PC-9 (cell line): Measurements from ENCODE around the gene GRIN2A. TPM values are rescaled to one million over a fixed set of nuclear protein-coding genes. Genes with fewer than 3 reads are reported as not detected.

ENCODE experiments used
- BruUV-seq: library from RNA; stranded (reverse); fragments of 400-500 nt; replicated peaks from 2 replicates; lab custom pipeline; 2021; lab: Mats Ljungman, UMichigan
- CTCF ChIA-PET: fragments of 300-600 bp; sonication (Branson Sonifier 250); formaldehyde crosslinking; loops from one replicate; lab custom pipeline; 2022; ENCODE audit warnings: antibody characterized with exemption; lab: Charles Lee
- POLR2A ChIA-PET: fragments of 300-600 bp; sonication (Branson Sonifier 250); formaldehyde crosslinking; loops from one replicate; lab custom pipeline; 2022; ENCODE audit warnings: antibody characterized with exemption; ENCODE audit not compliant: unreplicated experiment; lab: Charles Lee
- DNase-seq, 2 experiments: peaks; one replicate each; pipeline versions ENCODE4 v3.0.0 to v3.0.0-alpha.2; 2015 to 2022; ENCODE audit warnings: mixed read lengths in 1 of 2
- H2AFZ ChIP-seq: fragments of 200-600 bp; sonication (generic); 2 replicates; pipeline ENCODE4 v1.8.1; 2017; ENCODE audit warnings: antibody characterized with exemption
- H3F3A ChIP-seq: fragments of 200-600 bp; sonication (generic); 2 replicates; pipeline ENCODE4 v1.8.1; 2017; ENCODE audit warnings: antibody characterized with exemption, mild to moderate bottlenecking, low read depth; ENCODE audit not compliant: insufficient read depth
- H3K27ac ChIP-seq: fragments of 200-600 bp; sonication (generic); 2 replicates; pipeline ENCODE4 v1.6.1; 2016; ENCODE audit warnings: mixed run types
- H3K27me3 ChIP-seq: fragments of 200-600 bp; sonication (generic); 2 replicates; pipeline ENCODE4 v1.6.1; 2016; ENCODE audit warnings: low read depth, mixed run types; ENCODE audit not compliant: insufficient read depth
- H3K36me3 ChIP-seq: fragments of 200-600 bp; sonication (generic); 2 replicates; pipeline ENCODE4 v1.6.1; 2016; ENCODE audit warnings: low read depth, mixed run types
- H3K4me1 ChIP-seq: fragments of 200-600 bp; sonication (generic); replicated peaks from 2 replicates; pipeline ENCODE4 v1.6.1; 2016; ENCODE audit warnings: mixed run types; ENCODE audit not compliant: insufficient read depth
- H3K4me2 ChIP-seq: fragments of 200-600 bp; sonication (generic); 2 replicates; pipeline ENCODE4 v1.6.1; 2017; ENCODE audit warnings: mixed run types
- H3K4me3 ChIP-seq: fragments of 200-600 bp; sonication (generic); 2 replicates; pipeline ENCODE4 v1.6.1; 2016; ENCODE audit warnings: mixed run types
- H3K79me2 ChIP-seq: fragments of 200-600 bp; sonication (generic); 2 replicates; pipeline ENCODE4 v1.6.1; 2017; ENCODE audit warnings: low read depth, mixed run types
- H3K9me2 ChIP-seq: fragments of 200-600 bp; sonication (generic); 2 replicates; pipeline ENCODE4 v1.8.1; 2017; ENCODE audit warnings: mild to moderate bottlenecking; ENCODE audit not compliant: insufficient read depth
- H3K9me3 ChIP-seq: fragments of 200-600 bp; sonication (generic); 2 replicates; pipeline ENCODE4 v1.8.1; 2016; ENCODE audit warnings: low read depth; ENCODE audit not compliant: insufficient read depth
- H4K20me1 ChIP-seq: fragments of 200-600 bp; sonication (generic); 2 replicates; pipeline ENCODE4 v1.8.1; 2017; ENCODE audit not compliant: insufficient read depth
- EZH2 ChIP-seq: fragments of 200-600 bp; sonication (generic); IDR thresholded peaks from 2 replicates; pipeline ENCODE4 v1.8.0; 2017; ENCODE audit warnings: antibody characterized with exemption, low read depth
- intact Hi-C: fragments of 100-400 bp; cut with micrococcal nuclease; formaldehyde crosslinking; loops from one replicate; pipeline ENCODE4 v1.10.0; 2022; ENCODE audit not compliant: unreplicated experiment
- total RNA-seq: library from RNA; stranded (reverse); gene quantifications from 2 replicates; pipeline ENCODE4 v1.2.3, GENCODE V29; 2021
- TF ChIP-seq, protein P1 (sequence below): fragments of 200-600 bp; sonication (generic); conservative IDR thresholded peaks from 2 replicates; pipeline ENCODE4 v1.6.1; 2017; ENCODE audit warnings: mixed run types, antibody characterized with exemption, mild to moderate bottlenecking, moderate library complexity

GRIN2A gene
- total RNA-seq, 1 experiment from 2014 or later = not detected

DNA sequence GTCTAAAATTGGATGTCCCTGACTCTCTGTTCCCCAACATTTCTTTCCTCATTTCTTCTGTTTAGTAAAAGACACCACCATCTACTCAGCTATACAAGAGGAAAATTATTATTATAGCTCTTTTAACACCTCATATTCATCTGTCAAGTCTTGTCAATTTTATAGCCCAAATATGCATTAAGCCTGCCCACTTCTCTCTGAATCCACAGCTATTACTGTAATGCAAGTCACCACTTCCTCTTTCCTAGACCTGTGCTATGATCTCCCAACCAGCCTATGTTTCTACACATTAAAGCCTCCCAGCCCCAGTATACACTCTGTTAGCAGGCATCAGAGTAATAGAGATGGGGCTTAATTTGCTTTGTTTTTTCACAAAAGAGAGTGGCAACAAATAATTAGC is 252.9 kb downstream of the GRIN2A start:
- Histone ChIP-seq H4K20me1 (no peaks in the 10 kb centered on the region), H3K4me1 (no peaks in the 10 kb centered on the region), H3K9me2 (no peaks in the 10 kb centered on the region; the same call in 1 of the 2 replicates), H3K4me3 (no peak overlapping the region), H3K9me3 (no peaks in the 10 kb centered on the region), H3K79me2 (no peaks in the 10 kb centered on the region), H3F3A (no peaks in the 10 kb centered on the region), H2AFZ (no peak overlapping the region), H3K36me3 (no peaks in the 10 kb centered on the region), H3K27ac (no peak overlapping the region), H3K4me2 (no peak overlapping the region), H3K27me3 (peaks cover 10% of the 10 kb centered on the region; the same call in 1 of the 2 replicates)
- intact Hi-C loops = no loop called here
- TF ChIP-seq, protein P1, sequence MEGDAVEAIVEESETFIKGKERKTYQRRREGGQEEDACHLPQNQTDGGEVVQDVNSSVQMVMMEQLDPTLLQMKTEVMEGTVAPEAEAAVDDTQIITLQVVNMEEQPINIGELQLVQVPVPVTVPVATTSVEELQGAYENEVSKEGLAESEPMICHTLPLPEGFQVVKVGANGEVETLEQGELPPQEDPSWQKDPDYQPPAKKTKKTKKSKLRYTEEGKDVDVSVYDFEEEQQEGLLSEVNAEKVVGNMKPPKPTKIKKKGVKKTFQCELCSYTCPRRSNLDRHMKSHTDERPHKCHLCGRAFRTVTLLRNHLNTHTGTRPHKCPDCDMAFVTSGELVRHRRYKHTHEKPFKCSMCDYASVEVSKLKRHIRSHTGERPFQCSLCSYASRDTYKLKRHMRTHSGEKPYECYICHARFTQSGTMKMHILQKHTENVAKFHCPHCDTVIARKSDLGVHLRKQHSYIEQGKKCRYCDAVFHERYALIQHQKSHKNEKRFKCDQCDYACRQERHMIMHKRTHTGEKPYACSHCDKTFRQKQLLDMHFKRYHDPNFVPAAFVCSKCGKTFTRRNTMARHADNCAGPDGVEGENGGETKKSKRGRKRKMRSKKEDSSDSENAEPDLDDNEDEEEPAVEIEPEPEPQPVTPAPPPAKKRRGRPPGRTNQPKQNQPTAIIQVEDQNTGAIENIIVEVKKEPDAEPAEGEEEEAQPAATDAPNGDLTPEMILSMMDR = no peak
- TF ChIP-seq EZH2 = no peak
- BruUV-seq = no TSS peak
- POLR2A ChIA-PET = no interaction called here
- CTCF ChIA-PET = no interaction called here
- DNase-seq = no peak

GRCh38 chr16:9922441-9922840 is 259.8 kb downstream of the GRIN2A start:
- no peak overlapping the region for H3K27ac ChIP-seq
- no peaks in the 10 kb centered on the region for H3K36me3 ChIP-seq
- no peak overlapping the region for H2AFZ ChIP-seq
- intact Hi-C loops = no loop called here
- H3K4me1 ChIP-seq = no peaks in the 10 kb centered on the region
- no peak for TF ChIP-seq EZH2
- TF ChIP-seq, protein P1 = no peak
- no TSS peak for BruUV-seq
- H3K79me2 ChIP-seq = no peaks in the 10 kb centered on the region
- no peaks in the 10 kb centered on the region for H3K9me3 ChIP-seq
- no peak overlapping the region for H3K4me3 ChIP-seq
- H3F3A ChIP-seq = no peaks in the 10 kb centered on the region
- H3K27me3 ChIP-seq = peaks cover 27% of the 10 kb centered on the region; the same call in 1 of the 2 replicates
- CTCF ChIA-PET = no interaction called here
- no peaks in the 10 kb centered on the region; the same call in 1 of the 2 replicates for H3K9me2 ChIP-seq
- H4K20me1 ChIP-seq = no peaks in the 10 kb centered on the region
- H3K4me2 ChIP-seq = no peak overlapping the region
- DNase-seq = no peak
- POLR2A ChIA-PET = no interaction called here

- ChIA-PET CTCF (no interaction called here), POLR2A (no interaction called here)
- no peak for DNase-seq
- intact Hi-C loops = no loop called here
- no peak overlapping the region for H2AFZ ChIP-seq
- no peaks in the 10 kb centered on the region for H3K79me2 ChIP-seq
- H3K4me1 ChIP-seq = no peaks in the 10 kb centered on the region
- H3F3A ChIP-seq = no peaks in the 10 kb centered on the region
- H3K4me3 ChIP-seq = no peak overlapping the region
- TF ChIP-seq, protein P1 = no peak
- TF ChIP-seq EZH2 = no peak
- no peak overlapping the region for H3K27ac ChIP-seq
- no peak overlapping the region for H3K4me2 ChIP-seq
- no peaks in the 10 kb centered on the region for H4K20me1 ChIP-seq
- no peaks in the 10 kb centered on the region for H3K9me3 ChIP-seq
- H3K36me3 ChIP-seq = no peaks in the 10 kb centered on the region
- H3K9me2 ChIP-seq = no peaks in the 10 kb centered on the region; the same call in 1 of the 2 replicates
- BruUV-seq = no TSS peak
- H3K27me3 ChIP-seq = peaks cover 29% of the 10 kb centered on the region; the same call in 1 of the 2 replicates
These were observed 260.2 kb downstream of the GRIN2A start for GRCh38 chr16:9921997-9922396.
